Sigmoid colon (tissue), 7 donors: ENCODE data around the gene NPY2R. TPM values are rescaled to one million over a fixed set of nuclear protein-coding genes. Genes with fewer than 3 reads are reported as not detected.

Experiments
- DNase-seq: peaks from one replicate; pipeline ENCODE4 v3.0.0-alpha.2; 2019
- H3K27ac ChIP-seq, 4 donors: fragments of 200-600 bp; sonication (generic); one replicate each; pipeline ENCODE4 v1.5.1; 2016 to 2019; ENCODE audit warnings: mild to moderate bottlenecking in 1 of 4
- H3K27me3 ChIP-seq, 3 donors: fragments of 200-600 bp; sonication (generic); one replicate each; pipeline ENCODE4 v1.5.1; 2019; ENCODE audit warnings: mild to moderate bottlenecking in 1 of 3
- H3K36me3 ChIP-seq, 4 donors: fragments of 200-600 bp; sonication (generic); one replicate each; pipeline ENCODE4 v1.5.1; 2016 to 2019
- H3K4me1 ChIP-seq, 4 donors: fragments of 200-600 bp; sonication (generic); one replicate each; pipeline ENCODE4 v1.5.1; 2017 to 2019
- H3K4me3 ChIP-seq, 4 donors: fragments of 200-600 bp; sonication (generic); one replicate each; pipeline ENCODE4 v1.5.1; 2017 to 2019; ENCODE audit warnings: mild to moderate bottlenecking in 2 of 4, moderate library complexity in 1 of 4
- H3K9me3 ChIP-seq, 4 donors: fragments of 200-600 bp in 3 of 4; sonication (generic) in 3 of 4; one replicate each; pipeline versions ENCODE4 v1.5.1 to v1.6.1; 2013 to 2019
- EP300 ChIP-seq, 4 donors: sonication (generic); formaldehyde crosslinking; IDR thresholded peaks; one replicate each; pipeline ENCODE4 v1.6.1; 2017; ENCODE audit warnings: antibody characterized with exemption in 4 of 4
- POLR2A ChIP-seq, 2 donors: fragments of 450-650 bp; IDR thresholded peaks; one replicate each; pipeline ENCODE4 v1.6.1; 2016; ENCODE audit warnings: antibody characterized with exemption in 2 of 2, mild to moderate bottlenecking in 2 of 2, moderate library complexity in 2 of 2
- POLR2AphosphoS5 ChIP-seq, 4 donors: sonication (generic); formaldehyde crosslinking; IDR thresholded peaks; one replicate each; pipeline ENCODE4 v1.6.1; 2017; ENCODE audit warnings: antibody characterized with exemption in 4 of 4
- WGBS, 2 donors: extraction: QIAGEN DNeasy Blood & Tissue Kit; methylation state at CpG; one replicate each; pipeline ENCODE4 v1.1.7; 2013; 5-methylcytosine and 5-hydroxymethylcytosine counted together
- intact Hi-C: fragments of 100-400 bp; cut with DNase I; formaldehyde crosslinking; loops from one replicate; pipeline ENCODE4 v1.15.1; 2023
- polyA plus RNA-seq, 3 donors: library from polyadenylated mRNA; stranded (reverse); fragments of 200-250 nt; gene quantifications; one replicate each; pipeline ENCODE4 v1.2.3, GENCODE V29; 2013
- total RNA-seq, 4 donors: library from RNA; depleted of rRNA; stranded (reverse); fragments of >200 nt; gene quantifications; one replicate each; pipeline ENCODE4 v1.1.0, GENCODE V29; 2016
- TF ChIP-seq, protein P1 (sequence below), 4 experiments: fragments of 450-650 bp in 3 of 4; fragments of 200-600 bp in 1 of 4; IDR thresholded peaks; one replicate each; pipeline ENCODE4 v1.5.1; 2016 to 2019; ENCODE audit warnings: antibody characterized with exemption in 4 of 4, mild to moderate bottlenecking in 3 of 4, moderate library complexity in 2 of 4
- donor health status: healthy with polysubstance abuse.
- donor health status: Bipolar disorder and iron deficiency.
- donor health status: healthy.

The NPY2R gene
- total and polyA plus RNA-seq, 7 donors, result 0.28 to 3.0 (median 0.95) TPM; not detected in 2

DNA sequence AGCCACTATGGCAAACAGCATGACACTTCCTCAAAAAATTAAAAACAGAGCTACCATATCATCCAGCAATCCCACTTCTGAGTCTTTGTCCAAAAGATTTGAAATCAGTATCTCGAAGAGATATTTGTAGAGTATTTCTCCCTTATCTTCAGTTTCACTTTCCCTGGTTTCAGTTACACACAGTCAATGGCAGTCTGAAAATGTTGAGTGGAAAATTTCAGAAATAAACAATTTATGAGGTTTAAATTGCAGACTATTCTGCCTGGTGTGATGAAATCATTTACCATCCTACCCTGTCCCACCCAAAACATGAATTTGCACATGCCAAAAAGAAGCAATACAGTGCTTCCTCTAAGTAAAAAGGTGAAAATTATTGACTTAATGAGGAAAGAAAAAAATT, 43.9 kb downstream of the NPY2R start:
- Histone ChIP-seq H3K4me1 (no peaks in the 10 kb centered on the region), H3K27ac (no peak overlapping the region), H3K4me3 (no peak overlapping the region), H3K36me3 (no peaks in the 10 kb centered on the region), H3K27me3 (no peaks in the 10 kb centered on the region), H3K9me3 (no peaks in the 10 kb centered on the region)
- no peak for DNase-seq
- TF ChIP-seq POLR2A (IDR thresholded peaks at IDR 0.05), result no peak
- TF ChIP-seq, protein P1, sequence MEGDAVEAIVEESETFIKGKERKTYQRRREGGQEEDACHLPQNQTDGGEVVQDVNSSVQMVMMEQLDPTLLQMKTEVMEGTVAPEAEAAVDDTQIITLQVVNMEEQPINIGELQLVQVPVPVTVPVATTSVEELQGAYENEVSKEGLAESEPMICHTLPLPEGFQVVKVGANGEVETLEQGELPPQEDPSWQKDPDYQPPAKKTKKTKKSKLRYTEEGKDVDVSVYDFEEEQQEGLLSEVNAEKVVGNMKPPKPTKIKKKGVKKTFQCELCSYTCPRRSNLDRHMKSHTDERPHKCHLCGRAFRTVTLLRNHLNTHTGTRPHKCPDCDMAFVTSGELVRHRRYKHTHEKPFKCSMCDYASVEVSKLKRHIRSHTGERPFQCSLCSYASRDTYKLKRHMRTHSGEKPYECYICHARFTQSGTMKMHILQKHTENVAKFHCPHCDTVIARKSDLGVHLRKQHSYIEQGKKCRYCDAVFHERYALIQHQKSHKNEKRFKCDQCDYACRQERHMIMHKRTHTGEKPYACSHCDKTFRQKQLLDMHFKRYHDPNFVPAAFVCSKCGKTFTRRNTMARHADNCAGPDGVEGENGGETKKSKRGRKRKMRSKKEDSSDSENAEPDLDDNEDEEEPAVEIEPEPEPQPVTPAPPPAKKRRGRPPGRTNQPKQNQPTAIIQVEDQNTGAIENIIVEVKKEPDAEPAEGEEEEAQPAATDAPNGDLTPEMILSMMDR (IDR thresholded peaks at IDR 0.05), result no peak
- TF ChIP-seq EP300 (IDR thresholded peaks at IDR 0.05), result no peak
- TF ChIP-seq POLR2AphosphoS5 (IDR thresholded peaks at IDR 0.05), result no peak
- WGBS, 2 donors, result 35 to 63% methylated on average over 1 of the region's 1 CpG
- intact Hi-C loops, result no loop called here

DNA sequence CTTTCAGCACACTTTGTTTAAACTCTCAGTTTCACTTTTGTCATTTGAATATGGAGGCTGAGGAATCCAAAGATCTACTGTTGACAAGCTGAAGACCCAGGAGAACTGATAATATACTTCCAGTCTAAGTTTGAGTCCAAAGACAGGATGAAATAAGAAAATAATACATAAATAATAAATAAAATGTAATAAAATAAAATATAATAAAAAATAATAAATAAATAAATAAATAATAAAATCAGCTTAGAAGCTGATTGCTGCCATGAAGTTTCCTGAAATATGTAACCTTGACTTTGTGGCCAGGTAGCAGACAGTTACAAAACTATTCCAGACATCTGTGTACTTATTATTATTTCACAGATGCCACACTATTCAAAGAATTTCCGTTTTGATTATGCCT, 55.0 kb downstream of the NPY2R start:
- no peak for DNase-seq
- H3K27me3 ChIP-seq, result no peaks in the 10 kb centered on the region
- TF ChIP-seq POLR2A (IDR thresholded peaks at IDR 0.05) (no peak), POLR2AphosphoS5 (IDR thresholded peaks at IDR 0.05) (no peak), EP300 (IDR thresholded peaks at IDR 0.05) (no peak)
- TF ChIP-seq, protein P1 (IDR thresholded peaks at IDR 0.05), result no peak
- H3K4me3 ChIP-seq, result no peak overlapping the region
- no peaks in the 10 kb centered on the region for H3K36me3 ChIP-seq
- H3K27ac ChIP-seq, result no peak overlapping the region
- no peaks in the 10 kb centered on the region for H3K4me1 ChIP-seq
- H3K9me3 ChIP-seq, result no peaks in the 10 kb centered on the region
- intact Hi-C loops, result no loop called here
- WGBS, 2 donors, result 79 to 88% methylated on average over 1 of the region's 1 CpG

DNA sequence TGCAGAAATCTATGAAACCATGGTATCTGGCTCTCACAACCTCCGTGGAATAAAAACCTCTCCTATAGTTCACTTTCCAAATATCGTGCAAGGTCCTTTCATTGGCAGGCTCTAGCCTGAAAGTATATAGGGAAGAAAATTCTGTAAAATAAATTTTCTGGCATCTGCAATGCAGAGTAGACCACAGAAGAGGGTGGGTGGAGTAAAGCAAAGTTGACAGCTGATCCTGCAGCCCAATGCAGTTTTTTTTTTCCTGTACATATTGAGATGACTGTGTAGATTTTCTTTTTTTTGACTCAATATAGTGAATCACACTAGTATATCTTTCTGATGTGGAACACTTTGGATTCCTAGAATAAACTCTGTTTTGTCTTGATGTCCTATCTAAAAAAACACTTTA, 56.7 kb downstream of the NPY2R start:
- no peaks in the 10 kb centered on the region for H3K36me3 ChIP-seq
- no peaks in the 10 kb centered on the region for H3K27me3 ChIP-seq
- no peak overlapping the region for H3K4me3 ChIP-seq
- 82 to 89% methylated on average over 2 of the region's 2 CpGs for WGBS, 2 donors
- no peak for DNase-seq
- H3K9me3 ChIP-seq, result no peaks in the 10 kb centered on the region
- no peak overlapping the region for H3K27ac ChIP-seq
- H3K4me1 ChIP-seq, result no peaks in the 10 kb centered on the region
- TF ChIP-seq POLR2A (IDR thresholded peaks at IDR 0.05) (no peak), EP300 (IDR thresholded peaks at IDR 0.05) (no peak), POLR2AphosphoS5 (IDR thresholded peaks at IDR 0.05) (no peak)
- TF ChIP-seq, protein P1 (IDR thresholded peaks at IDR 0.05), result no peak
- intact Hi-C loops, result no loop called here

Other genes starting within 250 kb of the NPY2R start
- 10 to 100 TPM in 3 of 4 donors, 1 to 10 TPM in 1; 9.7 to 17.1 (median 12.9) TPM for gene MAP9, start 168.3 kb downstream of the NPY2R start, total RNA-seq
- gene MAP9, start 168.3 kb downstream of the NPY2R start, polyA plus RNA-seq, result 1 to 10 TPM in 2 of 3 donors, under 1 TPM in 1; 0.69 to 2.3 (median 1.8) TPM